Stimulated activated CD8-positive, alpha-beta memory T cell treated with anti-CD3 and anti-CD28 coated beads, Interleukin-4, amount 100 ng/mL, for 1 hour (primary cell): ENCODE measurements around the gene RNF224.

Source experiments
- DNase-seq, 2 donors: peaks; one replicate each; pipeline ENCODE4 v3.0.0-alpha.2; 2020; ENCODE audit warnings: low read depth in 2 of 2, low spot score in 1 of 2

RNF224 gene

GRCh38 chr9:137227054-137227852 is at the start of gene RNF224:
RNF224 (plus strand) TSS chr9:137227502; CDS start chr9:137228336, 834 bp downstream.
- peak; percentile 56 to 66 for DNase-seq

- no peak for DNase-seq
These were observed 48.9 kb upstream of the RNF224 start for GRCh38 chr9:137178201-137178938.

- no peak for DNase-seq
These were observed 48.2 kb upstream of the RNF224 start for GRCh38 chr9:137178939-137179630.

GRCh38 chr9:137179761-137180160 is 47.5 kb upstream of the RNF224 start:
- no peak for DNase-seq

- DNase-seq, result no peak
These were observed 46.8 kb upstream of the RNF224 start for GRCh38 chr9:137180491-137180890.

- DNase-seq, result no peak
These were observed 45.6 kb upstream of the RNF224 start for GRCh38 chr9:137181680-137182079.

GRCh38 chr9:137182836-137183235 is 44.5 kb upstream of the RNF224 start:
- no peak for DNase-seq

GRCh38 chr9:137183980-137184595 is 43.2 kb upstream of the RNF224 start:
- no peak for DNase-seq

GRCh38 chr9:137184881-137185660 is 42.2 kb upstream of the RNF224 start:
- DNase-seq, result no peak

- no peak for DNase-seq
These were observed 41.4 kb upstream of the RNF224 start for GRCh38 chr9:137185921-137186320.

- DNase-seq, result no peak
These were observed 40.9 kb upstream of the RNF224 start for GRCh38 chr9:137186385-137186784.

- no peak for DNase-seq
These were observed 39.9 kb upstream of the RNF224 start for GRCh38 chr9:137187386-137187785.

GRCh38 chr9:137188086-137188489 is 39.2 kb upstream of the RNF224 start:
- no peak for DNase-seq

- peak; percentile 75 to 85 for DNase-seq
These were observed 38.6 kb upstream of the RNF224 start, which contains the start of the genes ANAPC2 and SSNA1 for GRCh38 chr9:137188490-137189296. ANAPC2 (minus strand) TSS chr9:137188560; CDS start chr9:137188532, 28 bp downstream. SSNA1 (plus strand) TSS chr9:137188676; CDS start chr9:137188727, 51 bp downstream.

- DNase-seq, result no peak
These were observed 37.7 kb upstream of the RNF224 start for GRCh38 chr9:137189297-137190295.

GRCh38 chr9:137190315-137190856 is 36.9 kb upstream of the RNF224 start:
- DNase-seq, result no peak

GRCh38 chr9:137191245-137191644 is 36.1 kb upstream of the RNF224 start:
- DNase-seq, result no peak
